IPS DF 19.7 (cell line): ENCODE results near the gene ANXA2R.
"Not testable (repeated sequence)": the region's sequence is repeated elsewhere in the genome, so short reads cannot be mapped to it uniquely, and the experiment has no call there.

Source experiments
- DNase-seq: peaks from one replicate; pipeline ENCODE4 v3.0.0-alpha.2; 2013; ENCODE audit warnings: low read depth, low spot score

ANXA2R gene, protein sequence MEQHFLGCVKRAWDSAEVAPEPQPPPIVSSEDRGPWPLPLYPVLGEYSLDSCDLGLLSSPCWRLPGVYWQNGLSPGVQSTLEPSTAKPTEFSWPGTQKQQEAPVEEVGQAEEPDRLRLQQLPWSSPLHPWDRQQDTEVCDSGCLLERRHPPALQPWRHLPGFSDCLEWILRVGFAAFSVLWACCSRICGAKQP

DNA sequence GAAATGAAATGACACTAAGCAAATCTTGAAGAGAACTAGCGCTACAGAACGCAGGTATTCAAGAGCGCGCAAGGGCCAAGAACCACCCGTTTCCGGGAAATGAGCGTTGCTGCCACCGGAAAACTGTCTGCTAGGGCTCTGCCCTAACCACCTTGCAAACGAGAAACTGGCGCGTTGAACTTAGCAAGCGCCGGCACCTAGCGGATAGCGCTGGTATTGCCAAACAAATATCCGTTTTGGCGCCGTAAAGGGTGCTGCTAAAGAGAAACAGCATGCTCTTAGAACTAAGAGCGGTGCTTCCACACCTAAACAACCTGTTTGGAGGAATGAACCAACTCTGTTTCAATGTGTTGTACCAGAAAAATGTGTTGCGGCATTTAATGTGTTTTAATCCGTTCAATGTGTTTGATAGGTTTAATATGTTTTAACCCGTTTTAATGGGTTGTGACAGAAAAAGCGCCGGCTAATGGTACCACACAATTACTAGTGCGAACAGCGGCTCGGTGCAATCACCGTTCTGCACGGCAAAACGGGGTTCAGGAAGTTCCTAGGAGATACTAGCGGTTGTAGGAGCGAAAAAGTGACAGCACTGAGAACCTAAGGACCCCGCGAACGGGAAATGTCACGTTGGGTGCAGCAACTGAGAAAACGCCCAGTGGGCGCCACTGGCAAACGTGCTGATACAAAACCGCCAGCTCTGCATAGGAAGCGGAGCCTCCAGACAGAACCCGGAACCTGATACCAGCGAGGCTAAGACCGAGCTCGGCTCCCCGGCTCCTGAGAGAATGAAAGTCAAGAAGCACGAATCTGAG is at the start of gene ANXA2R:
ANXA2R (minus strand) TSS at position 33 of the 812 bp plus-strand sequence. CDS start 273 bp downstream, outside the sequence.
- no peak for DNase-seq

DNA sequence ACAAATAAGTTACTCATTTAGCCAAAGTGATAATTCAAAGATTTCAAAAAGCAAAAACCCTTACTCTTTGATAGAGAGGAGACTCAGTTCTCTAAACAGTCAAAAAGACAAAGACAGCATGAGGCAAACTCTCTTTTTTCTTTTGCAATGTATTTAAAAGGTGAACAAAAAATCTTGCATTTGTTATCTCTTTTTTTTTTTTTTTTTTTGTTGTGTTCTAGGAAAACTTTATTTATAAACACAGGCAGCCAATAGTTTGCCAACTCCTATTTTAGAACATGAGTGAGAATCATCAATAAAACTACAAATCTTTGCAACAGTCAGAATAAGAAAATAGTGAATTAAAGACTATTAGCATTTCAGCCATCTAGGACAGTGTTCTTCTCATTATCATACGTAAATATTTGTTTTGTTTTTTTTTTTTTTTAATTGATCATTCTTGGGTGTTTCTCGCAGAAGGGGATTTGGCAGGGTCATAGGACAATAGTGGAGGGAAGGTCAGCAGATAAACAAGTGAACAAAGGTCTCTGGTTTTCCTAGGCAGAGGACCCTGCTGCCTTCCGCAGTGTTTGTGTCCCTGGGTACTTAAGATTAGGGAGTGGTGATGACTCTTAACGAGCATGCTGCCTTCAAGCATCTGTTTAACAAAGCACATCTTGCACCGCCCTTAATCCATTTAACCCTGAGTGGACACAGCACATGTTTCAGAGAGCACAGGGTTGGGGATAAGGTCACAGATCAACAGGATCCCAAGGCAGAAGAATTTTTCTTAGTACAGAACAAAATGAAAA is 46.2 kb upstream of the ANXA2R start:
- DNase-seq: not testable (repeated sequence)

DNA sequence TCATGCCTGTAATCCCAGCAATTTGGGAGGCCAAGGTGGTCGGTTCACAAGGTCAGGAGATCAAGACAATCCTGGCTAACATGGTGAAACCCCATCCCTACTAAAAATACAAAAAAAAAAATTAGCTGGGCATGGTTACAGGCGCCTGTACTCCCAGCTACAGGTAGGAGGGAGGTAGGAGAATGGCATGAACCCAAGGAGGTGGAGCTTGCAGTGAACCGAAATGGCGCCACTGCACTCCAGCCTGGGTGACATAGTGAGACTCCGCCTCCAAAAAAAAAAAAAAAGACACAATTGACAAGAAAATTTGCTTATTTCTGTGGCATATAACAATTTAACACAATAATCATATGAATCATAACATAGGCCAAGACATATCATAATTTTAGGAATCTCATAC is 45.3 kb upstream of the ANXA2R start:
- DNase-seq: no peak

DNA sequence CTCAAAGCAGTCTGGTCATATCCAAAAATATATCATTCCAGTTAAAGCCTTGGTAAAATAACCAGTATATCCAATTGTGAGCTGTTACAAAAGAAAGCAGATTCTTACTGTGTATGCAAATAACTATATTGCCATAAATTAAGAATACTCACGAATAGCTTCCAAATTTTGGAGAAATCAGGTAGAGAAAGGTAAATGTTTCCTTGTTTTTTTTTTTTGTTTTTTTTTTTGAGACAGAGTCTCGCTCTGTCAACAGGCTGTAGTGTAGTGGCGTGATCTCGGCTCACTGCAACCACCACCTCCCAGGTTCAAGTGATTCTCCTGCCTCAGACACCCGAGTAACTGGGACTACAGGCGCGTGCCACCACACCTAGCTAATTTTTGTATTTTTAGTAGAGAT is 44.3 kb upstream of the ANXA2R start:
- not testable (repeated sequence) for DNase-seq

DNA sequence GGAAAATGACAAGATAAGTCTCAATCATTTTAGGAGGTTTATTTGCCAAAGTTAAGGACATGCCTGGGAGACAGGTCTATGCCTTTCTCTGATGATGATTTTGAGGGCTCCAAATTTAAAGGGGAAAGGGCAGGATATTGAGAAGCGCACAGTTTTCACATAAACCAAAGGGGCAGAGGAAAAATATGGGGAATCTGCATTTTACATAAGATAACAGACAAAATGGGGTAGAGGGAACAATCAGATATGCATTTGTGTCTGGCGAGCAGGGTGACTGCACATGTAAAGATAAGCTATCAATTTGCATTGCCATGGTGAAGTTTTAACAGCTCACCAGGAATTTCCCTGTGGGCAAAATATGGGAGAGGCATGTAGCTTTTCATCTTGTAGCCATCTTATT is 41.2 kb upstream of the ANXA2R start:
- DNase-seq: not testable (repeated sequence)

DNA sequence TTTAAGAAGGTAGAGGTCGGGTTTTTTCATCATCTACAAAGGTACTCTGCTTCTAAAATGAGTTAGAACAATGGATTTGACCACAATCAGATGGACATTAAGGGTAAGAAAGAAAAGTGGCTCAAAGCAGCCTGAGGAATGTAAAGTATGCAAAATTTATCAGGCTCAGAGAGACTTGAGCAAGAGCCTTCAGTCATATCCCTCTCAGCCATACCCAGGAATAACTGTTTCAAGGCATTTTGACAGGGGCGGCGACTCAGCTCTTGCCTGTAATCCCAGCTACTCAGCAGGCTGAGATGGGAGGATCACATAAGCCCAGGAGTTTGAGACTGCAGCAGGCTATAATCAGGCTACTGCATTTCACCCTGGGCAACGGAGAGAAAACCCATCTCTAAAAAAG is 38.8 kb upstream of the ANXA2R start:
- no peak for DNase-seq

DNA sequence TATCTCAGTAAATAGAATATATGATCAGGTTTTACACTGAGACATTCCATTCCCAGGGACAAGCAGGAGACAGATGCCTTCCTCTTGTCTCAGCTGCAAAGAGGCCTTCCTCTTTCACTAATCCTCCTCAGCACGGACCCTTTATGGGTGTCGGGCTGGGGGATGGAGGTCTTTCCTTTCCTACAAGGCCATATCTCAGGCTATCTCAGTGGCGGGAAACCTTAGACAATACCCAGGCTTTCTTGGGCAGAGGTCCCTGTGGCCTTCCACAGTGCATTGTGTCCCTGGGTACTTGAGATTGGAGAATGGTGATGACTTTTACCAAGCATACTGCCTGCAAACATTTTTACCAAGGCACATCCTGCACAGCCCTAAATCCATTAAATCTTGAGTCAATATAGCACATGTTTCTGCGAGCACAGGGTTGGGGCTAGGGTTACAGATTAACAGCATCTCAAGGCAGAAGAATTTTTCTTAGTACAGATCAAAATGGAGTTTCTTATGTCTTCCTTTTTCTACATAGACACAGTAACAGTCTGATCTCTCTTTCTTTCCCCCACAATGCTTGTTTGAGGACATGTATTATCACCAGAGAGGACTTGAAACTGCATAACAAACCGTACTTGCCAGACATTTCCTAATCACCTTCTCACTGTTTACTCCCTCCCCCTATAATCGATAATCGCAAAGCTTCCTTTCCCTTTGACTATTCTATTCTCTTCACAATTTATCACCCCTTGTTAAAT is 37.5 kb upstream of the ANXA2R start:
- not testable (repeated sequence) for DNase-seq

DNA sequence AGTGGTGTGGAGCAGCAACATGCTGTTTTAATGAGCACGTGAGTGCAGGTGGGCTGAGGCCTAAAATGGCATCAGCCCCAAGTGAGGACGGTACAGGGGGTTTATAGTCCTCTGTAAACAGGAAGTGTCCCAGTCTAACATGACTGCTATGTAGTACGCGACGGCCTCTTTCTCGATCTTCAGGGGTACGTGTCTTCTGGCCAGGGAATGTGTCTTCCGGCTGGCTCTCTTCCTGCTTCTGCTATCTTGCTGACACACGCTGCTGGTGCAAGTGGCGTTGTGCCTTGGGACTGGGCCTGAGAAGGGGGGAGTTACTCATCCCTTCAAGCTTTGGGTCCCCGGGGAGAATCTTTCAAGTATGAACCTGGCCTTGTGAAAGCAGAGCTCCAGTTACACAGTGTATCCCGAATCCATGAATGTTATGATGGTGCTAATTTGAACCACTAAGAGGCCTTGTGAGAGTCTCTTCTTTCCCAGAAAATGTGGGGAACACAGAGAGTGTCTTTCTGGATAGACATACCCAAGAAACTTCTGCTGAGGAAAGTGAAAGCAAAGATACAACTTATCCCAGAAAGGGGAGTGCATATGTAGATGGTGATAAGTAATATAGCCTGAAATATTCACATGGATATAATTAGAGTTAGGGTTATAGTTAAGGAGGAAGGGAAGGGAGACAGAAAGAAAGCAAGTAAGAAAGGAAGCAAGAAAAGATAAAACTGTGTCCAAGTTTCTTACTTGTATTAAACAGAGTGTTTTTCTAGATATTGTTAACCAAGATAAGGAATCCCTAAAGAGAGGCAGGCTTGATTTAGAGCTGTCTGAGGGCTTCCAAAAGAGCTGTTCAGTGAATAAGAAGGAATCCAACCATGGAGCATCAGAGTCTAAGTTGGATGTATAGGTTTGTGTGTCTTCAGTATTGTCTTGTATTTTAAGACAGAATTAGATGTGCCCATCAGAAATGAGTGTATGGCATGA is 35.5 kb upstream of the ANXA2R start:
- no peak for DNase-seq

DNA sequence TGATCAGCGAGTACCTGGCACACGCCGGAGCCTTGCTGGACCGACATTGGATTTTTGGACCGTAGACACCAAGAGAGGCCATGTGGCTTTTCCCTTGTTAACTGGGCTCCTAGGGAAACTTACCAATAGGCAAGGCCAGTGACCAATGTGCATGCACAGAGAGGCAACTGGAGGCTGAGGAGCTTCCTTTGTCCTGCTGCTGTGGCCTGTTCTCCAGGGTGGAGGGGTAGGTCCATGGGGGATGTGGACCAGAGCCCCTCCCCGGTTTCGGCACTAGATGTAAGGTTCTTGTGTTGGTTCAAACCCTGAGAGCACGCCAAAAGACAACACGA is 34.8 kb upstream of the ANXA2R start:
- DNase-seq: no peak

DNA sequence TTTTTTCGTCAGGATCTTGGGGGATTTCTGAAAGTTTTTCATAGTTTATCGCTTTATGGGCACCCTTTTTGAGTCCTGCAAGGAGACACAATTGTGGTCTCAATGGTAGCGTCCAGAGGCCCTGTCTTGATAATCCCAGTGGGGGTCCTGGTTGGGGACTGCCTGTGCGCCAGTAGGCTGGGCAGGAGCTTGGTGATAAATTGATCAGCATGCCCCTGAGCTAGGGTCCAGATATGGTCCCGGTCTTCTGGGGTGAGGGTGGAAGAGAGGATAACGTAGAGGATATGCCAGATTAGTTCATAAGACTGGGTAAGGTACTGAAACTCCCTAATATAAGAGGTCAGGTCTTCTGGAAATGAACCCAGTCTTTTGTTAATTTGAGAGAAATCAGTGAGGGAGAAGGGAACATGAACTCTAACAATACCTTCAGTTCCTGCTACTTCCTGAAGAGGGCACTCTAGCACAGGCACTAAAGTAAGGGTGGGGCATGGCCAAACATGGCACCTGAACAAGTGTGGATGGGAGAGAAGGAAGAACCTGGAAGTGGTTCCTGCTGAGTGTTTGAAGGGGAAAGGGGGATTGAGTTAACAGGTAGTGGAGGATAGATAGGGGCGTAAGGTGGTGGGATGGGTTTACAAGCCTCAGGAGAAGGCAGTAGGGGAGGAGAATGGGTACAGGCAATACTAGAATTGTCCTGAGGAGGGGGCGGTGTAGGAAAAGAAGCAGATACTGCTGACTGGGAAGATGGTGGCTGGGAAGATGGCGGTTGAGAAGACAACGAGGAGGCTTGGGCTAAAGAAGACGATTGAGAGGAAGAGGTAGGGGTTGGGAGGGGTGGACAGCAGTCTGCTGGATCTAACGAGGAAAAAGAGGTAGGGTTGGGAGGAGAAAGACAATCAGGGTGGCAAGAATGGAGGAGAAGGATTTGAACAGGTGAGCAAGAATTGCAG is 33.8 kb upstream of the ANXA2R start:
- no peak for DNase-seq

DNA sequence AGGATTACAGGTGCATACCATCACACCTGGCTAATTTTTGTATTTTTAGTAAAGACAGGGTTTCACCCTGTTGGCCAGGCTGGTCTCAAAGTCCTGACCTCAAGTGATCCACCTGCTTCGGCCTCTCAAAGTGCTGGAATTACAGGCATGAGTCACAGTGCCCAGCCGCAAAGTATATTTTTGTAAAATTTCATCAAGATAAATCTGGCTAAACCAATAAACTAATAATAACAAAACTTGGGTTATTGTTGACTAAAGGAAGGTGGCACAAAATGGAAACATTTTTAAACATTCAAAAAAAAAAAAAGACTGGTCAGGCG is 29.2 kb upstream of the ANXA2R start:
- DNase-seq: not testable (repeated sequence)

DNA sequence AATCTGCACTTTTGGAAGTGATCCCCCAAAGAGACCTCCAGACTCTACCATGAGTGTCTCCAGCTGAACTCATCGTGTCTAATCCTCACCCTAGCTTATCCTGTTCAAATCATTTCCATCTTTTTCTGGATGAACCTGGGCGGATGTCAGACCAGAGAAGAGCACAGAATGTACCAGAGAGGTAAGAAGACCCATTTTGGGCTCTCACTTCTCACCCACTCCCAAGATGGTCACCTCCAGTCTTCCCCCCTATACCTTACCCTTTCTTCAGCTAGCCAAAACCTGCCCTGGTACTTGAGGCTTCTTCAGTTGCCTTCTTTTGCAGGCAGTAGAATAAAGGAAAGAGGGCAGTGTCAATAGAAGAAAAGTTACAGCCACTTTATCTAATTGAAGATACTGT is 27.9 kb upstream of the ANXA2R start:
- DNase-seq: no peak

DNA sequence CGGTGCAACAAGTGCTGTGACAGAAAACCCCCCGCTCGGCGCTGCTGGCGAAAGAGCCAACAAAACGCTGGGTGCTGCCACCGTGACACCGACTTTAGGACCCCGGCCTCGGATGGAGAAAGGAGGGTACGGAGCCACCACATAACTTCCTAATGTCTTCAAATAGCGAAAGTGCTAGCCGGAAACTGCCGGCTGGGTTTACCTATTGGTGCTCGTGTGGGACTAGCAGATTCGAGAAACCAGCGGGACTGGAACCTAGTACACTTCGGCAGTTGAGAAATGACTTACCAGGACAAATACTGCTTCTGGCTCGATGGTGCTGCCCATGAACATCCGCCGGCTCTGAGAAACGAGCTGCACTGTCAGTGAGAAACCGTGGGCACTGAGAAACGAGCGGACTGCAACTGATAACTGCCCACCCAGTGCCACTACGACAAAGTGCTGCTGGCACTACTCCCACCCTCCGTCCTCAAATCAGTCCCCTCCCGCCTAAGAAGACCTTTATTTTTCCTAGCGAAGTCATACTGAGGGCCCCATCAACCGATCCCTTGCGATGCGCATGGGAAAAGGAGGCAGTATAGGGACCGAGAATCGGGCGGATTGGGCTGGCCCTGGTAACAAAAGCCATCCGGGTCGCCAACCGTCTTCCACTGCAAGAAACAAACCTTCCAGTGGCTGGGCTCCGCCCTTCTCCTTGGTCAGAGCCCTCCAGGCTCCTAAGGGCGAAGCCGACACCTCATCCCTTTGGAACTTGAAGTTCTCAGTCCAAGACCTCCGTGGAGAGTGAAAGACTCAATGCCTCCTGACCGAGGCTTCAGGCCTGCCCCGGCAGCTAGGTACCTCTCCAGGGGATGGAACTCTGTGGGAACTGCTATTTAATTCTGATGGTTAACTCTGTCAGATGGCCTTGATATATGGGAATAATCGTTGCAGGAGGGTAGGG is 27.0 kb upstream of the ANXA2R start:
- no peak for DNase-seq

DNA sequence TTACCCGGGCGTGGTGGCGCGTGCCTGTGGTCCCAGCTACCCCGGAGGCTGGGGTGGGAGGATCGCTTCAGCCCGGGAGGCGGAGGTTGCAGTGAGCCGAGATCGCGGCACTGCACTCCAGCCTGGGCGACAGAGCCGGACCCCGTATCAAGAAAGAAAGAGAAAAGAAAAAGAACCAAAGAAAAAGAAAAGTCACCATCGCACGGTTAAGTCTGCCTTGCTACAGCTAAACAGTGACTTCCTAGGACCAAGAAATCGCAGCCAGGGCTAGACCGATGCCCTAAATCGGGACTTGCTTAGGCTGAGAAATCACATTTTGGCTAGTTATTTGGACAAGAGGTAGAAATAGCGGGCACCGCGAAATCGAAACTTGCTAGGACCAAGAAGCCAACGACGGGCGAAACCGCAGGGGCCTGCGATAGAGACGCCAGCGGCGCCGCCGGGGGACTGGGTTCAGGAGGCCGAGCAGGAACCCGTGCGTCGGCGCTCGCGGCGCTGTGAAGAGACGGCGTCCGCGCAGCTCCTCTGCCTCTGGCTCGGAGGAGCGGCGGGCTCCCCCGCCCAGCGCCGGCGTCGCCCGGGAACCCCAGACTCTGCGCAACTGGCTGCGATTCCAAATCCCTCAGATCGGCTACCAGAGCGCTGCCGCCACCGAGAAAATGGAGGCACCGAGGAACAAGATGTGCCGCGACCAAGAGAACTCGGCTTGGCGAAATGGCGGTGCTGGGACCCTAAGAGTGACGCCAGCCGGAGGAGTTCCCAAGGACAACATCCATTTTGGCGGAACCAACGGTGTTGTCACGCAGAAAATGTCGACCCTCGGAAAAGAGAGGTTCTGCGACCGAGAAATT is 26.1 kb upstream of the ANXA2R start:
- no peak for DNase-seq

DNA sequence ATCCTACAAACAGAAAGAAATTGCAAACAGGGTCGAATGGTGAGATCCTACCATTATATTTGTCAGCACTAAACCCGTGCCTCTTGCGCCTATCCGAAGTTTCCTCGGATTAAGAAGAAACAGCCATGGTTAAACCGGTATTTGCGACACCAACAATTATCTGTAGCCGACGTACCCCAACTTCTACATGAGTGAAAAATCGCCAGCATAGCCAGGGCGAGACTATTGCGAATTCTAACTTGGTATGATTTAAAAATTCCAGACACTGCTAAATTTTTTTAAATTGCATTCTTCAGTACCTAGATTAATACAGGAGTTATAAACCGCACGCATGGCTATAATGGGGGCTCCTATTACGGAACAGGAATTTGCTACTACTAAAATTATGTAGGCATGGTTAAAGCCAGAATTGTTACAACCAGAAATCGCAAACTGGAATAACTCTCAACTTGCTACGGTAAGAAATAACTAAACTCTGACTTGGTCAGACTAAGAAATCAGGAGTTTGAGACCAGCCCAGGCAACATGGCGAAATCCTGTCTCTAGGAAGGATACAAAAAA is 25.3 kb upstream of the ANXA2R start:
- DNase-seq: no peak

DNA sequence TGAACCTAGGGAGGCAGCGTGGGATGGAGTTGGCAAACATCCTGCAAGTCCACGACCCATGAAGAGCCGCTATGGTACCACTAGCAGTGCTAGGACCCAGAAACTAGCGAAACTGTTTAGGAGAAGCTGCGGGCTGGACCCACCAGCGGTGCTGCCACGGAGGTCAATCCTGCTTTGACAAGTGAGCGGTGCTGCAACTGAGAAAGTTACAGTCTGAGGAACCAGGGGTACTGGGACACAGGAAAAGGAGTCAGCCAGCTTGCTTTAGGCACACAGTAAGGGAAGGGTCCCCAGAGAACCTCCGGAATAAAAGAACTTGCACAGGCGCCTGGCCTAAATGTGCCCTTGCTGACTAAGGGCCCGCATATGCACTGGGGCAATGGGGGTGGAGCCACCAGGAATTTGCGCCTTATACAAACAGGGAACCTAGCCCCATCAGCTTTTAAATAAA is 23.6 kb upstream of the ANXA2R start:
- DNase-seq: no peak

DNA sequence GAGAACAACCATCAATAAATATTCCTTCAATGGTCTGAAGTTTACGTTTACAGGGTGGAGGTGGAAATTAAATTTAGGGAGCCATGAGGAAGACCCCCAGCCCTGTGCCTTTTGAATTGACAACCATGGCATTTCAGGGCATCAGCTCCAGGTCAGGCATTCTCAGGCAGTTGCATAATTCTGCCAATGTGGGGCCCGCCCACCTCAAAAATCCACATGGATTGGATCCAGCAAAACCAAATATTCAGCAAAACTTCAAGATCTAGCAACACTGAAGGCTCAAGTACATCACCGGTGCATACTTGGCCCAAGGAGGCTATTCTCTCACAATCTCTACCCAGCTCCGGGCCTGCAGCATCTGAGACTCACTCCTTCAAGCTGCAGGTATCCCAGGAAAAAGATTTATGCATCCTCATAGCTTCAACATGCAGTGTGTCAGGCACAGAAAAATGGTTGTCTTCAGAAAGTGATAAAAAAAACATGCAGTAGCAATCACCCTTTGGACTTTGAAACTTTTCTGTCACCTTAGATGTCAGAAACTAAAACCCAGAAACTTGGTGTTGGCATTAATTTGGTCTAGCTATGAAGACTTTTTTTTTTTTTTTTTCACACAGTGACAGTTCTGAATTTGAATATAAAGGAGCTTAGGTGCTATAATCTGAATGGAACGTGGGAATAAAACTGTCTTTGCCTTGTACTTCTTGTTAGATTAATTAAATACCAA is 21.4 kb upstream of the ANXA2R start:
- no peak for DNase-seq
